Mucosa of descending colon (tissue), 3 donors: ENCODE data around the gene C18orf63. TPM values are rescaled to one million over a fixed set of nuclear protein-coding genes. Genes with fewer than 3 reads are reported as not detected.

ENCODE experiments used
- ATAC-seq: fragments of 200-7000 bp; cut with Tn5 transposase; one replicate; pipeline ENCODE4 v1.9.1; 2020; ENCODE audit warnings: mild to moderate bottlenecking, moderate library complexity
- DNase-seq, 3 donors: peaks; one replicate each; pipeline ENCODE4 v3.0.0-alpha.2; 2020
- H3K36me3 ChIP-seq: fragments of 200-600 bp; one replicate; pipeline ENCODE4 v1.8.0; 2021; ENCODE audit warnings: low read depth, mild to moderate bottlenecking
- H3K4me1 ChIP-seq: fragments of 200-600 bp; one replicate; pipeline ENCODE4 v1.8.0; 2021; ENCODE audit warnings: low read depth, mild to moderate bottlenecking
- H3K4me3 ChIP-seq: fragments of 200-600 bp; one replicate; pipeline ENCODE4 v1.8.0; 2021; ENCODE audit warnings: mild to moderate bottlenecking
- H3K9me3 ChIP-seq: fragments of 200-600 bp; one replicate; pipeline ENCODE4 v1.8.0; 2021; ENCODE audit warnings: mild to moderate bottlenecking
- intact Hi-C, 2 donors: fragments of 100-400 bp; cut with DNase I in 1 of 2; cut with micrococcal nuclease in 1 of 2; formaldehyde crosslinking; loops; one replicate each; pipeline versions ENCODE4 v1.11.0 to v1.11.1; 2022; cut with DNase I, micrococcal nuclease
- total RNA-seq, 3 donors: library from RNA; stranded (reverse); fragmentation: NEBNext Ultra II Directional in 2 of 3; extraction: Animal tissue kit (Norgen Biotek cat#: 25700) in 2 of 3; gene quantifications; one replicate each; pipeline versions ENCODE4 v1.2.1 to v1.2.4, GENCODE V29; 2021 to 2023
- TF ChIP-seq, protein P1 (sequence below): fragments of 200-600 bp; IDR thresholded peaks from one replicate; pipeline ENCODE4 v1.8.0; 2022; ENCODE audit warnings: antibody characterized with exemption, mild to moderate bottlenecking
- donor health status: DM: no; HTN: no; CAD: no; lungs with moderate emphysema.
- donor health status: DM: no; HTN: no; CAD: no.
- donor health status: DM: no; HTN: yes; CAD: no.

Gene C18orf63
- total RNA-seq, 3 donors from 2014 or later: not detected

DNA sequence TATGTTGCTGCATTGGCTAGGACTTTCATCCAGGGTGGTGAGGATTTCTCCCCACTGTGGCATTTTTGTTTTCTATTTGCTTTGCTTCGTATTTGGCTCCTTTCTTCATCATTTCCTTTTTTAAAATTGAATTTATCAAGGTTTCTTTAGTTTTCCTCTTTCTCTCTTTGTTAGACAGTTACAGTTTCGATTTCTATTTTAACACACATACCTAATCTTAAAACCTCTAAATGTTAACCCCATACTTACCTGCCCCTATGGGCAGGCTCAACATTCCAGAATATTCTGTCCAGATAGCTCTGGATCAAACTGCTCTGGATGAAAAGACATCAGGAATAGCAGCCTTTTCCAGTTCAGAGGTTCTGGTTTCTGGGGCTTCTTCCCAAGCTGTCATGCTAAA lies 92.2 kb downstream of the C18orf63 start:
- TF ChIP-seq, protein P1, sequence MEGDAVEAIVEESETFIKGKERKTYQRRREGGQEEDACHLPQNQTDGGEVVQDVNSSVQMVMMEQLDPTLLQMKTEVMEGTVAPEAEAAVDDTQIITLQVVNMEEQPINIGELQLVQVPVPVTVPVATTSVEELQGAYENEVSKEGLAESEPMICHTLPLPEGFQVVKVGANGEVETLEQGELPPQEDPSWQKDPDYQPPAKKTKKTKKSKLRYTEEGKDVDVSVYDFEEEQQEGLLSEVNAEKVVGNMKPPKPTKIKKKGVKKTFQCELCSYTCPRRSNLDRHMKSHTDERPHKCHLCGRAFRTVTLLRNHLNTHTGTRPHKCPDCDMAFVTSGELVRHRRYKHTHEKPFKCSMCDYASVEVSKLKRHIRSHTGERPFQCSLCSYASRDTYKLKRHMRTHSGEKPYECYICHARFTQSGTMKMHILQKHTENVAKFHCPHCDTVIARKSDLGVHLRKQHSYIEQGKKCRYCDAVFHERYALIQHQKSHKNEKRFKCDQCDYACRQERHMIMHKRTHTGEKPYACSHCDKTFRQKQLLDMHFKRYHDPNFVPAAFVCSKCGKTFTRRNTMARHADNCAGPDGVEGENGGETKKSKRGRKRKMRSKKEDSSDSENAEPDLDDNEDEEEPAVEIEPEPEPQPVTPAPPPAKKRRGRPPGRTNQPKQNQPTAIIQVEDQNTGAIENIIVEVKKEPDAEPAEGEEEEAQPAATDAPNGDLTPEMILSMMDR: no peak
- H3K4me1 ChIP-seq: no peaks in the 10 kb centered on the region
- no peak overlapping the region for H3K4me3 ChIP-seq
- no peaks in the 10 kb centered on the region for H3K36me3 ChIP-seq
- no peaks in the 10 kb centered on the region for H3K9me3 ChIP-seq
- DNase-seq: no peak
- ATAC-seq: no peak
- intact Hi-C loops: no loop called here

Other genes with a start within 250 kb of the C18orf63 start
- 1 to 10 TPM in 1 of 3 donors, under 1 TPM in 1, not detected in 1; 0.43 to 1.0 TPM for gene FBXO15, start 168.0 kb upstream of the C18orf63 start, total RNA-seq
- gene TIMM21, start 167.3 kb upstream of the C18orf63 start, total RNA-seq: 10 to 100 TPM; 26.1 to 46.1 (median 34.8) TPM
- 100 to 1,000 TPM; 123 to 183 (median 126) TPM for gene CYB5A, start 23.9 kb upstream of the C18orf63 start, total RNA-seq
- under 1 TPM in 2 of 3 donors, not detected in 1; 0.14 to 0.98 TPM for gene DIPK1C, start 141.5 kb downstream of the C18orf63 start, total RNA-seq
- 100 to 1,000 TPM; 148 to 263 (median 244) TPM for gene CNDP2, start 180.5 kb downstream of the C18orf63 start, total RNA-seq
- gene CNDP1, start 218.7 kb downstream of the C18orf63 start, total RNA-seq: under 1 TPM; 0.19 to 0.32 (median 0.19) TPM